Esophagus (tissue), 2 donors: ENCODE results near the gene PPME1. TPM values are rescaled to one million over a fixed set of nuclear protein-coding genes. Genes with fewer than 3 reads are reported as not detected.
"Not testable (repeated sequence)": the region's sequence is repeated elsewhere in the genome, so short reads cannot be mapped to it uniquely, and the experiment has no call there.

ENCODE experiments used
- H3K27ac ChIP-seq, 2 donors: one replicate each; pipeline ENCODE4 v1.5.1; 2013; ENCODE audit warnings: low read depth in 2 of 2, mild to moderate bottlenecking in 2 of 2, inconsistent platforms in 1 of 2, low read length in 1 of 2, moderate library complexity in 1 of 2
- H3K27me3 ChIP-seq, 2 donors: one replicate each; pipeline ENCODE4 v1.6.1; 2013; ENCODE audit warnings: low read length in 2 of 2, control low read depth in 1 of 2, mild to moderate bottlenecking in 1 of 2; ENCODE audit not compliant: insufficient read depth in 2 of 2, control insufficient read depth in 1 of 2
- H3K36me3 ChIP-seq, 2 donors: one replicate each; pipeline ENCODE4 v1.6.1; 2013; ENCODE audit warnings: low read length in 1 of 2; ENCODE audit not compliant: control insufficient read depth in 2 of 2, insufficient read depth in 2 of 2
- H3K4me1 ChIP-seq, 2 donors: one replicate each; pipeline ENCODE4 v1.6.1; 2013; ENCODE audit warnings: low read length in 1 of 2; ENCODE audit not compliant: control insufficient read depth in 2 of 2, insufficient read depth in 2 of 2
- H3K4me3 ChIP-seq, 2 donors: one replicate each; pipeline ENCODE4 v1.5.1; 2013; ENCODE audit warnings: low read length in 2 of 2, mild to moderate bottlenecking in 2 of 2, low read depth in 1 of 2, moderate library complexity in 1 of 2
- H3K9me3 ChIP-seq, 2 donors: one replicate each; pipeline ENCODE4 v1.6.1; 2013; ENCODE audit warnings: mild to moderate bottlenecking in 2 of 2, low read depth in 1 of 2, low read length in 1 of 2, moderate library complexity in 1 of 2; ENCODE audit not compliant: control insufficient read depth in 2 of 2, insufficient read depth in 1 of 2
- WGBS, 2 donors: extraction: QIAGEN DNeasy Blood & Tissue Kit; methylation state at CpG; one replicate each; pipeline ENCODE4 v1.1.7; 2013; 5-methylcytosine and 5-hydroxymethylcytosine counted together
- polyA plus RNA-seq, 2 donors: library from polyadenylated mRNA; stranded (reverse); fragments of 200-250 nt; gene quantifications; one replicate each; pipeline ENCODE4 v1.2.3, GENCODE V29; 2013
- donor health status: healthy with polysubstance abuse.
- donor health status: Bipolar disorder and iron deficiency.

PPME1 gene
- polyA plus RNA-seq, 2 donors, result 25.9 to 27.0 TPM

GRCh38 chr11:74138572-74138971 is 32.5 kb upstream of the PPME1 start:
- H3K27me3 ChIP-seq, result no peaks in the 10 kb centered on the region
- WGBS, 2 donors, result 26 to 41% methylated on average over 2 of the region's 2 CpGs
- H3K9me3 ChIP-seq, result no peaks in the 10 kb centered on the region
- H3K4me1 ChIP-seq, result no peaks in the 10 kb centered on the region
- H3K27ac ChIP-seq, result peak overlapping the region in 1 of 2 donors; percentile 39
- no peaks in the 10 kb centered on the region for H3K36me3 ChIP-seq
- no peak overlapping the region for H3K4me3 ChIP-seq

- no peak overlapping the region for H3K27ac ChIP-seq
- no peaks in the 10 kb centered on the region for H3K9me3 ChIP-seq
- no peaks in the 10 kb centered on the region for H3K4me1 ChIP-seq
- no peaks in the 10 kb centered on the region for H3K36me3 ChIP-seq
- 87% methylated on average over 6 of the region's 6 CpGs for WGBS, 2 donors
- no peak overlapping the region for H3K4me3 ChIP-seq
- no peaks in the 10 kb centered on the region for H3K27me3 ChIP-seq
These were observed 31.8 kb upstream of the PPME1 start for GRCh38 chr11:74139151-74139918.

GRCh38 chr11:74139919-74140431 is 31.1 kb upstream of the PPME1 start:
- H3K4me3 ChIP-seq, H3K27ac ChIP-seq, H3K4me1 ChIP-seq, H3K9me3 ChIP-seq, H3K36me3 ChIP-seq, H3K27me3 ChIP-seq: not testable (repeated sequence)
- 96 to 97% methylated on average over 1 of the region's 1 CpG for WGBS, 2 donors

- WGBS, 2 donors, result 82 to 85% methylated on average over 2 of the region's 2 CpGs
These were observed 29.8 kb upstream of the PPME1 start for GRCh38 chr11:74141241-74141695.

GRCh38 chr11:74141908-74142307 is 29.2 kb upstream of the PPME1 start:
- no peak overlapping the region for H3K27ac ChIP-seq
- H3K4me1 ChIP-seq, result no peaks in the 10 kb centered on the region

More at GRCh38 chr11:74141241-74141695, 29.8 kb upstream of the PPME1 start:
- no peaks in the 10 kb centered on the region for H3K36me3 ChIP-seq
- H3K4me3 ChIP-seq, result no peak overlapping the region
- H3K4me1 ChIP-seq, result no peaks in the 10 kb centered on the region
- no peaks in the 10 kb centered on the region for H3K9me3 ChIP-seq
- no peaks in the 10 kb centered on the region for H3K27me3 ChIP-seq
- no peak overlapping the region for H3K27ac ChIP-seq

GRCh38 chr11:74142624-74143023 is 28.5 kb upstream of the PPME1 start:
- no peaks in the 10 kb centered on the region for H3K4me1 ChIP-seq
- no peaks in the 10 kb centered on the region for H3K9me3 ChIP-seq
- 84 to 96% methylated on average over 3 of the region's 3 CpGs for WGBS, 2 donors
- H3K27me3 ChIP-seq, result no peaks in the 10 kb centered on the region
- H3K36me3 ChIP-seq, result no peaks in the 10 kb centered on the region
- no peak overlapping the region for H3K4me3 ChIP-seq
- no peak overlapping the region for H3K27ac ChIP-seq

More at GRCh38 chr11:74141908-74142307, 29.2 kb upstream of the PPME1 start:
- Histone ChIP-seq H3K9me3 (no peaks in the 10 kb centered on the region), H3K27me3 (no peaks in the 10 kb centered on the region), H3K4me3 (no peak overlapping the region), H3K36me3 (no peaks in the 10 kb centered on the region)
- 88 to 90% methylated on average over 3 of the region's 3 CpGs for WGBS, 2 donors

- no peaks in the 10 kb centered on the region for H3K27me3 ChIP-seq
- H3K4me3 ChIP-seq, result no peak overlapping the region
- no peaks in the 10 kb centered on the region for H3K4me1 ChIP-seq
- no peaks in the 10 kb centered on the region for H3K36me3 ChIP-seq
- no peak overlapping the region for H3K27ac ChIP-seq
- no peaks in the 10 kb centered on the region for H3K9me3 ChIP-seq
- 96 to 99% methylated on average over 4 of the region's 4 CpGs for WGBS, 2 donors
These were observed 26.5 kb upstream of the PPME1 start for GRCh38 chr11:74144592-74144991.

- Histone ChIP-seq H3K27ac (no peak overlapping the region), H3K9me3 (no peaks in the 10 kb centered on the region), H3K4me3 (no peak overlapping the region), H3K4me1 (no peaks in the 10 kb centered on the region), H3K36me3 (no peaks in the 10 kb centered on the region), H3K27me3 (no peaks in the 10 kb centered on the region)
- 96% methylated on average over 5 of the region's 5 CpGs for WGBS, 2 donors
These were observed 23.7 kb upstream of the PPME1 start for GRCh38 chr11:74147199-74147929.

GRCh38 chr11:74153224-74153623 is 17.9 kb upstream of the PPME1 start:
- Histone ChIP-seq H3K27ac (no peak overlapping the region), H3K9me3 (no peaks in the 10 kb centered on the region), H3K4me1 (no peaks in the 10 kb centered on the region), H3K4me3 (no peak overlapping the region), H3K36me3 (no peaks in the 10 kb centered on the region), H3K27me3 (no peaks in the 10 kb centered on the region)
